Activated B cell treated with CpG ODN at 0.5 μM for 24 hours (primary cell): ENCODE results near the gene PTCD3. TPM values are rescaled to one million over a fixed set of nuclear protein-coding genes. Genes with fewer than 3 reads are reported as not detected.

Source experiments
- ATAC-seq: fragments of 200-7000 bp; cut with Tn5 transposase; one replicate; pipeline ENCODE4 v1.10.0; 2021; ENCODE audit warnings: low read depth, mild to moderate bottlenecking, moderate library complexity
- CTCF ChIA-PET: fragments of 350-600 bp; sonication (Branson Sonifier 250); formaldehyde crosslinking; loops from one replicate; lab custom pipeline; 2021; ENCODE audit warnings: antibody characterized with exemption; lab: Charles Lee
- POLR2A ChIA-PET: fragments of 350-600 bp; sonication (Branson Sonifier 250); formaldehyde crosslinking; loops from one replicate; lab custom pipeline; 2021; ENCODE audit warnings: antibody characterized with exemption; lab: Charles Lee
- DNase-seq: peaks from one replicate; pipeline ENCODE4 v3.0.0; 2022
- H3K27ac Mint-ChIP-seq: one replicate; pipeline ENCODE4 v1.8.0; 2020; ENCODE audit warnings: mixed read lengths
- H3K27me3 Mint-ChIP-seq: one replicate; pipeline ENCODE4 v1.8.0; 2021; ENCODE audit warnings: mixed read lengths
- H3K36me3 Mint-ChIP-seq: one replicate; pipeline ENCODE4 v1.8.0; 2021; ENCODE audit warnings: low read depth, mixed read lengths
- H3K4me1 Mint-ChIP-seq: one replicate; pipeline ENCODE4 v1.8.0; 2021; ENCODE audit warnings: mixed read lengths
- H3K4me3 Mint-ChIP-seq: one replicate; pipeline ENCODE4 v1.8.0; 2020; ENCODE audit warnings: mild to moderate bottlenecking, mixed read lengths
- H3K9me3 Mint-ChIP-seq: one replicate; pipeline ENCODE4 v1.8.0; 2020; ENCODE audit warnings: mixed read lengths
- CTCF ChIP-seq: fragments of 200-600 bp; IDR thresholded peaks from one replicate; pipeline ENCODE4 v1.8.0; 2022; ENCODE audit warnings: antibody characterized with exemption, mild to moderate bottlenecking
- intact Hi-C: fragments of 100-400 bp; cut with micrococcal nuclease; formaldehyde crosslinking; loops from one replicate; pipeline ENCODE4 v1.15.1; 2024
- total RNA-seq: library from RNA; stranded (reverse); gene quantifications from 2 replicates; pipeline ENCODE4 v1.2.3, GENCODE V29; 2022

The PTCD3 gene
- total RNA-seq, 1 donor from 2014 or later: 148 TPM

- Mint-ChIP-seq H3K4me3 (peak overlapping the region; percentile 28), H3K4me1 (peaks cover 35% of the 10 kb centered on the region), H3K27me3 (no peaks in the 10 kb centered on the region), H3K36me3 (peaks cover 73% of the 10 kb centered on the region), H3K9me3 (no peaks in the 10 kb centered on the region), H3K27ac (peak overlapping the region; percentile 86)
- POLR2A ChIA-PET: interaction anchor here (0.5 to 3.7 kb wide), 7 partner anchors 26 to 1323 kb away, joined by 3 to 36 read pairs (median 5); partner anchors contain the start of genes POLR1A, PTCD3 and ST3GAL5
- CTCF ChIA-PET: interaction anchor here (0.6 to 9.7 kb wide), 18 partner anchors 9 to 351 kb away, joined by 3 to 236 read pairs (median 3); partner anchors contain the start of genes POLR1A, PTCD3 and ST3GAL5
- peak; percentile 78 for ATAC-seq
- intact Hi-C loops: loop anchor here (1.0 to 2.0 kb wide), 6 partner anchors 43 to 351 kb away; no protein-coding TSS in a partner anchor
- peak; percentile 40 for TF ChIP-seq CTCF
- peak; percentile 62 for DNase-seq
Observed at GRCh38 chr2:86079981-86080911, 25.8 kb upstream of the PTCD3 start.

- ATAC-seq (no peak), DNase-seq (no peak)
- no peaks in the 10 kb centered on the region for H3K27me3 Mint-ChIP-seq
- no peak overlapping the region for H3K27ac Mint-ChIP-seq
- CTCF ChIA-PET: interaction anchor here (9.7 kb wide), 1 partner anchor 253 kb away, joined by 236 read pairs; no protein-coding TSS in a partner anchor
- H3K9me3 Mint-ChIP-seq: no peaks in the 10 kb centered on the region
- no peak for TF ChIP-seq CTCF
- intact Hi-C loops: loop anchor here (1.0 to 2.0 kb wide), 3 partner anchors 17 to 59 kb away; no protein-coding TSS in a partner anchor
- H3K4me3 Mint-ChIP-seq: no peak overlapping the region
- POLR2A ChIA-PET: no interaction called here
- H3K4me1 Mint-ChIP-seq: peaks cover 35% of the 10 kb centered on the region
- peaks cover 75% of the 10 kb centered on the region for H3K36me3 Mint-ChIP-seq
Observed at GRCh38 chr2:86081724-86082123, 24.3 kb upstream of the PTCD3 start.

- ATAC-seq: no peak
- intact Hi-C loops: no loop called here
- no peaks in the 10 kb centered on the region for H3K9me3 Mint-ChIP-seq
- H3K4me3 Mint-ChIP-seq: no peak overlapping the region
- no peaks in the 10 kb centered on the region for H3K27me3 Mint-ChIP-seq
- peaks cover 31% of the 10 kb centered on the region for H3K4me1 Mint-ChIP-seq
- H3K36me3 Mint-ChIP-seq: peaks cover 74% of the 10 kb centered on the region
- ChIA-PET POLR2A (no interaction called here), CTCF (interaction anchor here (9.7 kb wide), 1 partner anchor 254 kb away, joined by 236 read pairs; no protein-coding TSS in a partner anchor)
- no peak for TF ChIP-seq CTCF
- H3K27ac Mint-ChIP-seq: peak overlapping the region; percentile 24
- no peak for DNase-seq
Observed at GRCh38 chr2:86082756-86083155, 23.3 kb upstream of the PTCD3 start.

GRCh38 chr2:86087936-86088850, 17.8 kb upstream of the PTCD3 start:
- no peaks in the 10 kb centered on the region for H3K9me3 Mint-ChIP-seq
- H3K27me3 Mint-ChIP-seq: no peaks in the 10 kb centered on the region
- H3K4me3 Mint-ChIP-seq: no peak overlapping the region
- H3K4me1 Mint-ChIP-seq: no peaks in the 10 kb centered on the region
- H3K36me3 Mint-ChIP-seq: peaks cover 75% of the 10 kb centered on the region
- DNase-seq (no peak), ATAC-seq (no peak)
- intact Hi-C loops: no loop called here
- POLR2A ChIA-PET: no interaction called here
- no peak for TF ChIP-seq CTCF
- no peak overlapping the region for H3K27ac Mint-ChIP-seq
- CTCF ChIA-PET: interaction anchor here (1.1 to 1.5 kb wide), 3 partner anchors 8 to 359 kb away, joined by 3 to 7 read pairs (median 6); no protein-coding TSS in a partner anchor
